Sigmoid colon (tissue), 4 donors: Measurements from ENCODE around the gene ADARB2.

Source experiments
- EP300 ChIP-seq, 4 donors: sonication (generic); formaldehyde crosslinking; IDR thresholded peaks; one replicate each; pipeline ENCODE4 v1.6.1; 2017; ENCODE audit warnings: antibody characterized with exemption in 4 of 4
- POLR2AphosphoS5 ChIP-seq, 4 donors: sonication (generic); formaldehyde crosslinking; IDR thresholded peaks; one replicate each; pipeline ENCODE4 v1.6.1; 2017; ENCODE audit warnings: antibody characterized with exemption in 4 of 4
- TF ChIP-seq, protein P1 (sequence below), 4 experiments: fragments of 450-650 bp in 3 of 4; fragments of 200-600 bp in 1 of 4; IDR thresholded peaks; one replicate each; pipeline ENCODE4 v1.5.1; 2016 to 2019; ENCODE audit warnings: antibody characterized with exemption in 4 of 4, mild to moderate bottlenecking in 3 of 4, moderate library complexity in 2 of 4

DNA sequence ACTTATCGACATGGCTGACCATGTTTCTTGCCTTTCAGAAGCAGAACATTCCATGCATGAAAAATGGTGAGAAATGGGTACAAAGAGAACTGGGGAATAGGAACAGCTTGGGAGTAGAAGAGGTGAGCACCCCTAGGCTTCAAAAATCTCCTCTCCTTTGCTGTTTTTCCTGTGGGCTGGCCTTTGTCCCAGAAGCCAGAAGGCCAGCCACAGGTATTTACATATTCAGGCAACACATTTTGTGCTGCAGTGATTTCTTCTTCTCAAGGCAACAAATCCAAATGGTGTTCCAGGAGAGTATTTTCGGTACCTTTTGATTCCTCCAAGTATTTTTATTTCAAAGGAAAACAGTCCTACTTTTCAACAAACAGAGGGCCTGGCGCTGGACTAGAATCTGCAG is 31.1 kb downstream of the ADARB2 start:
- TF ChIP-seq, protein P1, sequence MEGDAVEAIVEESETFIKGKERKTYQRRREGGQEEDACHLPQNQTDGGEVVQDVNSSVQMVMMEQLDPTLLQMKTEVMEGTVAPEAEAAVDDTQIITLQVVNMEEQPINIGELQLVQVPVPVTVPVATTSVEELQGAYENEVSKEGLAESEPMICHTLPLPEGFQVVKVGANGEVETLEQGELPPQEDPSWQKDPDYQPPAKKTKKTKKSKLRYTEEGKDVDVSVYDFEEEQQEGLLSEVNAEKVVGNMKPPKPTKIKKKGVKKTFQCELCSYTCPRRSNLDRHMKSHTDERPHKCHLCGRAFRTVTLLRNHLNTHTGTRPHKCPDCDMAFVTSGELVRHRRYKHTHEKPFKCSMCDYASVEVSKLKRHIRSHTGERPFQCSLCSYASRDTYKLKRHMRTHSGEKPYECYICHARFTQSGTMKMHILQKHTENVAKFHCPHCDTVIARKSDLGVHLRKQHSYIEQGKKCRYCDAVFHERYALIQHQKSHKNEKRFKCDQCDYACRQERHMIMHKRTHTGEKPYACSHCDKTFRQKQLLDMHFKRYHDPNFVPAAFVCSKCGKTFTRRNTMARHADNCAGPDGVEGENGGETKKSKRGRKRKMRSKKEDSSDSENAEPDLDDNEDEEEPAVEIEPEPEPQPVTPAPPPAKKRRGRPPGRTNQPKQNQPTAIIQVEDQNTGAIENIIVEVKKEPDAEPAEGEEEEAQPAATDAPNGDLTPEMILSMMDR (IDR thresholded peaks at IDR 0.05) = no peak
- TF ChIP-seq EP300 (IDR thresholded peaks at IDR 0.05) = no peak
- TF ChIP-seq POLR2AphosphoS5 (IDR thresholded peaks at IDR 0.05) = no peak
